GM19395 (cell line): ENCODE results near the gene FNDC8.
"Not testable (repeated sequence)": the region's sequence is repeated elsewhere in the genome, so short reads cannot be mapped to it uniquely, and the experiment has no call there.

Experiments used
- ATAC-seq: cut with Tn5 transposase; IDR thresholded peaks from one replicate; pipeline ENCODE4 v1.9.1; 2021; ENCODE audit warnings: mild to moderate bottlenecking, moderate library complexity; ENCODE audit not compliant: unreplicated experiment

FNDC8 gene

DNA sequence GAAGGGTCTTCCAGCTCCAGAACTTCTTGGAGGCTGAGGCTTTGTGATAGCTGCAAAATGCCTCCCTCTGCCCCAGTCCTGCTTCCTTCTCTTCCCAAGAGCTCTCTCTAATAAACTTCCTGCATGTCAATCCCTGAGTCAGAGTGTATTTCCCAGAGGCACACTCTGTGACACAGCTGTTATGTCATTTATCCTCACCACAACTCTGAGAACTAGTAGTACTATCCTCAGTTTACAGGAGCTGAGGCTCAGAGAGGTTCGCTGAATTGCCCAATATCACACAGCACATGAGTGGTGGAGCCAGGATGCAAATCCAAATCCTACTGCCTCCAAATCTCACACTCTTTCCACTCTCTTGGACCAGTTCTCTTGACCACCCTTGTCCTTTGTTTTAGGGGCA, 46.3 kb downstream of the FNDC8 start:
- no peak for ATAC-seq

DNA sequence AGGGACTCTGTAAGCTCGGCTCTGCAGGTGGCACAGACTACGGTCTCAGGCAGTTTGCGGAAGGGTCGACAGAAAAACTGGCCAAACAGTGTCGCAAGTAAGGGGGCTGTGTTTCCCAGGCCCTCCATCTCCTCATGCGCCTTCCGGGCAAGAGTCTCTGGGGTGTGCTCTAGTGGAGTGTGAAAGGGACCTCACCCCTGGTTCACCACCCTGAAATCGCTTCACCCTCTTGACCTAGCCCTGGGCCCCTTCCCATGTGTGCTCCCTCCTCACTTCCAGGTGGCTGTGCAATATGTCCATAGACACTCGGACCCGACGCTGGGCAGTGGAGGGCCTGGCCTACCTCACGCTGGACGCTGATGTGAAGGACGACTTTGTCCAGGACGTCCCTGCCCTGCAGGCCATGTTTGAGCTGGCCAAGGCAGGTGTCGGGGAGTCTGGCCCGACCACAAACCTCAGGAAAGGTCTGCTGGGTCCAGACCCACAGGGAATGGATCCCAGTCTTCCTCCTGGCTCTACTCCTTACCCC, 48.5 kb downstream of the FNDC8 start:
- no peak for ATAC-seq

DNA sequence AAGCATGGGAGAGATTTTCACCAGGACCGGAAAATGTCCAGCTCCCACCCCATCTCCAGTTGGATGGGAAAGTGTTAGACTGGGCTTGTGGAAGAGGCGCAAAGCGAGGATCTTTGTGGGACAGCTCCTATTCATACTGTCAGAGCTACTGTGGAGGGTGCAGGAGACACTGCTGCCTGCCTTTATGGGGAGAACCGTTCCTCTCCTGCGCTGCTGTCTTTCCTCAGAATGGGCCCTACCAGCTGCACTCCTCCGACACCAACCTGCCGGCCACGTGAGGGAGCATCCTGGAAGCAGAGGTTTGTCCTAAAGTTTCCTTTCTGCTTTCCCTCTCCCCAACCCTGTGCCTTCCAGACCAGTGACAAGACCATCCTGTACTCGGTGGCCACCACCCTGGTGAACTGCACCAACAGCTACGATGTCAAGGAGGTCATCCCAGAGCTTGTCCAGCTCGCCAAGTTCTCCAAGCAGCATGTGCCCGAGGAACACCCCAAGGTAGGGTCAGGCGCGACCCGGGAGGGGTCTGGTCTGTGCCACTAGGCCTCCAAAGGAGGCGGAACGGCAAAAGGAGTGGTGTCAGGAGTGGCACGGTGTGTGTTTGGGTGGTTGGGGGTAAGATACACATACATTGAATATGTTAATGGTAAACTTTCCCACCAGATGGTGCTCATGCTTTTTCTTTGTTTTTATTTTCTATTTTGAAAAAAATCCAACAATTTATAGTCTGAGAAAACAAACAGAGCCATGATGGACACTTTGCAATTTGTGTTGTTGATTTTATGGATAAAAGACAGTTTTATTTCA, 49.8 kb downstream of the FNDC8 start:
- ATAC-seq: no peak

DNA sequence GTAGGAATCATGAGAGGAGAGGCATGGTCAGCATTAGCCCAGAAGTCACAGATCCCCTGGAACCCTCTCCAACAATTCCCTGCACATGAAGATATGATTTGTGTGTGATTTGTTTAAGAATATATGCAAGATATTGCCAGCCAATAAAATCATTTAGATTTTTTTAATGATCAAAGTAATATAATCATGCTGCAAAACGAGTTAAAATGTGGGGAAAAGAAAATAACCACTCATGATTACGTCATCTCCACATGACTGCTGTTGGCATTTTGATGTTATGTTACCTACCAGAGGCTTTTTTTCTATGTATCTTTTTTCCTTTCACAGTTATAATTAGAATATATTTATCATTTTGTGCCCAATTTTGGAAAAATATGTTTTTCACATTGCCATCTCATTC, 50.4 kb downstream of the FNDC8 start:
- ATAC-seq: no peak

DNA sequence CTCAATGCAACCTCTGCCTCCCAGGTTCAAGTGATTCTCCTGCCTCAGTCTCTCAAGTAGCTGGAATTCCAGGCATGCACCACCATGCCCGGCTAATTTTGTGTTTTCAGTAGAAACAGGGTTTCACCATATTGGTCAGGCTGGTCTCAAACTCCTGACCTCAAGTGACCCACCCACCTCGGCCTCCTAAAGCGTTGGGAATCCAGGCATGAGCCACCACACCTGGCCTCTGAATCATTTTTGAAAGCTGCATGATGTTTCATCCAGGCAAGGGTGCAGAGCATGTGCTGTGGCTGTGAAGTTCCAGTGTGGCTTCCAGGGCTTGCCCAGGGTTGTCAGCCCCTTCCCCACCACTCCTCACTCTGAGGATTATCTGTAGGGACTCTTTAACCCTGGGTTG, 50.9 kb downstream of the FNDC8 start:
- not testable (repeated sequence) for ATAC-seq

DNA sequence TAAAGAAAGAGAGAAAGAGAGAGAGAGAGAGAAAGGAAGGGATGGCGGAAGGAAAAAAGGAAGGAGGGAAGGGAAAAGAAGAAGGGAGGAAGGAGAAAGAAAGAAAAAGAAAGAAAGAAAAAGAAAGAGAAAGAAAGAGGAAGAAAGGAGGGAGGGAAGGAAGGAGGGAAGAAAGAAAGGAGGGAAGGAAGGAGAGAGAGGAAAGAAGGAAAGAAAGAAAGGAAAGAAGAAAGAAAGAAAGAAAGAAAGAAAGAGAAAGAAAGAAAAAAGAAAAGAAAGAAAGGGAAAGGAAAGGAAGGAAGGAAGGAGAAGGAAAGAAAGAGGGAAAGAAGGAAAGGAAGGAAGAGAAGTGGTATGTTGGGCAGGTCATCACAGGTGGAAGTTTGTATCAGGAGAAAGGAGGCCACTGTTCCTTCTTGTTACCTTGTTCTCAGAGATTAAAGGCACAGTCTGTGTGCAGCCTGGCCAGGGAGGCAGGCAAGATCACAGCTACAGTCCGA, 53.5 kb downstream of the FNDC8 start:
- no peak for ATAC-seq

DNA sequence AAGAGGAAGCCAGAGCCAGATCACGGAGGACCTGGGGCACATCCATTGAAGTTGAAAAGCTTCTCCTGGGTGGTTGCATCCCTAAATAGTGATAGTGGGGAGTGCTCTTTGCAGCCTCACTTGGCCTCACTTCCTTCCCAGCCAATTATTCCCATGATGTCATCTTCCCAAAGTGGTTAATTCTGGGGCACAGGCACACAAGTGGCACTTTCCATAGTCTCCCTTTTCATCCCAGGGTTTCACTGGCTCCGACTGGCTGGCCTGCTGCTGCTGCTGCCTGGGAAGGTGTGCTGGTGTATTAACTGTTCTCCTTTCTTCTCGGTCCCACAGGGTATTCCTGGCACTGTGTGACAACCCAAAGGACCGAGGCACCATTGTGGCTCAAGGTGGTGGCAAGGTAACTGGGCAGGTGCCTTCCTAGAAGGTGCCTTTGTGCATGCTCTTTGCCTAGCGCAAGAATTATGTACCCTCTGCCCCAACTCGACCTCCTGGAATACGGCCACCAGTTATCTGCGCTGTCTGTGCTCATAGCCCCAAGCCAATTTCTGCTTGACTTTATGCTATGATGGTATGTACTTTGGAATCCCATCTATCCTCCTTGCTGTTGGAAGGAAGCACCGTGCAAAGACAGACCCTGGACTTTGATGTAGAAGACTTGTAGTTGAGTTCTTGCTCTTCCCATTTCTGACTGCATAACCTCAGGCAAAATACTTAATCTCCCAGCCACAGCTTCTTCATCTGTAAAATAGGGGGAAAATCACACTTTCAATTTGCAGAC, 54.4 kb downstream of the FNDC8 start:
- no peak for ATAC-seq

DNA sequence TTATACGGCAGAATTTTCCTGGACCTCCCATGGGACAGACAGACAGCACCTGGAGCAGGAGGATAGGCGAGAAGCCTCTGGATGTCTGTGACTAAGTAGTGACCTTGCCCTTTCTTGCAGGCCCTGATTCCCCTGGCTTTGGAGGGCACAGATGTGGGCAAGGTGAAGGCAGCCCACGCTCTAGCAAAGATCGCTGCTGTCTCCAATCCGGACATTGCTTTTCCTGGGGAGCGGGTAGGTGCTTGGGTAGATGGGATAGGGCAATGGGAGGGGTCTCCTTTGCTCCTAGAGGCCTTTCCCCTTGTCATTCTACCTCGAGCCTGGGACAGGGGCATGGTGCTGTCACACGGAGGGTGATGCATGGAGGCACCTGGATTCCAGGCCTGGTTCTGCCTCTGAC, 55.5 kb downstream of the FNDC8 start:
- ATAC-seq: no peak

DNA sequence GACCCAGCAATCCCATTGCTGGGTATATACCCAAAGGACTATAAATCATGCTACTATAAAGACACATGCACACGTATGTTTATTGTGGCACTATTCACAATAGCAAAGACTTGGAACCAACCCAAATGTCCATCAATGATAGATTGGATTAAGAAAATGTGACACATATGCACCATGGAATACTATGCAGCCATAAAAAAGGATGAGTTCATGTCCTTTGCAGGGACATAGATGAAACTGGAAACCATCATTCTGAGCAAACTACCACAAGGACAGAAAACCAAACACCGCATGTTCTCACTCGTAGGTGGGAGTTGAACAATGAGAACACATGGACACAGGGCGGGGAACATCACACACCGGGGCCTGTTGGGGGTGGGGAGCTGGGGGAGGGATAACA, 58.0 kb downstream of the FNDC8 start:
- ATAC-seq: not testable (repeated sequence)
